HEK293 (cell line): ENCODE data around the gene NUP43.

Experiments
- CTCF ChIA-PET: fragments of 350-600 bp; formaldehyde crosslinking; extraction: SDS; loops from one replicate; lab custom pipeline; 2021; ENCODE audit warnings: antibody characterized with exemption; lab: Yijun Ruan, JAX
- POLR2A ChIA-PET: fragments of 300-600 bp; formaldehyde crosslinking; extraction: SDS; loops from one replicate; lab custom pipeline; 2020; ENCODE audit warnings: antibody characterized with exemption, inconsistent platforms; lab: Yijun Ruan, JAX
- H3K27ac ChIP-seq: fragments of 200-500 bp; sonication (Bioruptor generic); 2 replicates; pipeline ENCODE4 v1.5.1; 2014; ENCODE audit warnings: low read depth, low read length, control low read depth, inconsistent platforms; ENCODE audit errors: extremely low read depth
- H3K36me3 ChIP-seq, 2 experiments: fragments of 200-500 bp in 1 of 2; sonication (Bioruptor generic) in 1 of 2; 1 replicate in 1 of 2; 2 replicates in 1 of 2; pipeline ENCODE4 v1.5.1; 2014 to 2017; ENCODE audit warnings: inconsistent platforms in 2 of 2, low read length in 2 of 2; ENCODE audit not compliant: control insufficient read depth in 2 of 2, insufficient read depth in 1 of 2
- H3K4me1 ChIP-seq: fragments of 200-500 bp; sonication (Bioruptor generic); 2 replicates; pipeline ENCODE4 v1.5.1; 2014; ENCODE audit warnings: mild to moderate bottlenecking, low read length, inconsistent platforms; ENCODE audit not compliant: control insufficient read depth, insufficient read depth
- H3K4me3 ChIP-seq: 2 replicates; pipeline ENCODE4 v1.5.1; 2011; ENCODE audit warnings: low read depth, mild to moderate bottlenecking, control low read depth, low read length, moderate library complexity
- H3K9me3 ChIP-seq: fragments of 200-500 bp; sonication (Bioruptor generic); 2 replicates; pipeline ENCODE4 v1.5.1; 2014; ENCODE audit warnings: low read depth, low read length, inconsistent platforms; ENCODE audit not compliant: control insufficient read depth, insufficient read depth
- GLI2 ChIP-seq: fragments of 450-650 bp; formaldehyde crosslinking; IDR thresholded peaks from 2 replicates; pipeline ENCODE4; 2017; ENCODE audit warnings: missing biosample characterization, missing genetic modification characterization, low read depth, borderline replicate concordance
- KLF7 ChIP-seq: fragments of 450-650 bp; formaldehyde crosslinking; IDR thresholded peaks from 2 replicates; pipeline ENCODE4 v1.5.1; 2016; ENCODE audit warnings: missing biosample characterization, missing genetic modification characterization, borderline replicate concordance
- KLF9 ChIP-seq: fragments of 450-650 bp; formaldehyde crosslinking; IDR thresholded peaks from 2 replicates; pipeline ENCODE4 v1.5.1; 2016; ENCODE audit warnings: missing biosample characterization, missing genetic modification characterization, low read depth
- MYNN ChIP-seq: fragments of 450-650 bp; formaldehyde crosslinking; IDR thresholded peaks from 2 replicates; pipeline ENCODE4 v1.5.1; 2016; ENCODE audit warnings: missing biosample characterization, missing genetic modification characterization, borderline replicate concordance
- PRDM6 ChIP-seq: fragments of 450-650 bp; formaldehyde crosslinking; IDR thresholded peaks from 2 replicates; pipeline ENCODE4 v1.5.1; 2017; ENCODE audit warnings: missing biosample characterization, missing genetic modification characterization
- YY2 ChIP-seq: fragments of 450-650 bp; formaldehyde crosslinking; IDR thresholded peaks from 2 replicates; pipeline ENCODE4 v1.5.1; 2016; ENCODE audit warnings: missing biosample characterization, missing genetic modification characterization
- ZFHX2 ChIP-seq: fragments of 450-650 bp; formaldehyde crosslinking; conservative IDR thresholded peaks from 2 replicates; pipeline ENCODE4 v1.5.1; 2016; ENCODE audit warnings: missing biosample characterization, missing genetic modification characterization
- ZNF10 ChIP-seq: fragments of 450-650 bp; formaldehyde crosslinking; IDR thresholded peaks from 2 replicates; pipeline ENCODE4 v1.5.1; 2017; ENCODE audit warnings: missing biosample characterization, missing genetic modification characterization
- ZNF121 ChIP-seq: fragments of 450-650 bp; formaldehyde crosslinking; IDR thresholded peaks from 2 replicates; pipeline ENCODE4 v1.5.1; 2016; ENCODE audit warnings: missing biosample characterization, missing genetic modification characterization
- ZNF132 ChIP-seq: fragments of 450-650 bp; formaldehyde crosslinking; IDR thresholded peaks from 2 replicates; pipeline ENCODE4 v1.5.1; 2017; ENCODE audit warnings: missing biosample characterization, missing genetic modification characterization, borderline replicate concordance
- ZNF146 ChIP-seq: fragments of 450-650 bp; formaldehyde crosslinking; IDR thresholded peaks from 2 replicates; pipeline ENCODE4 v1.5.1; 2016; ENCODE audit warnings: missing biosample characterization, missing genetic modification characterization
- ZNF155 ChIP-seq: fragments of 450-650 bp; formaldehyde crosslinking; IDR thresholded peaks from 2 replicates; pipeline ENCODE4 v1.5.1; 2016; ENCODE audit warnings: missing biosample characterization, missing genetic modification characterization
- ZNF18 ChIP-seq: fragments of 450-650 bp; formaldehyde crosslinking; IDR thresholded peaks from 2 replicates; pipeline ENCODE4 v1.5.1; 2016; ENCODE audit warnings: missing biosample characterization, missing genetic modification characterization
- ZNF202 ChIP-seq: fragments of 450-650 bp; formaldehyde crosslinking; IDR thresholded peaks from 2 replicates; pipeline ENCODE4 v1.5.1; 2016; ENCODE audit warnings: missing biosample characterization, missing genetic modification characterization, borderline replicate concordance
- ZNF221 ChIP-seq: fragments of 450-650 bp; formaldehyde crosslinking; IDR thresholded peaks from 2 replicates; pipeline ENCODE4 v1.5.1; 2017; ENCODE audit warnings: missing biosample characterization, missing genetic modification characterization, borderline replicate concordance
- ZNF23 ChIP-seq: fragments of 450-650 bp; formaldehyde crosslinking; IDR thresholded peaks from 2 replicates; pipeline ENCODE4 v1.5.1; 2016; ENCODE audit warnings: missing biosample characterization, missing genetic modification characterization, borderline replicate concordance
- ZNF394 ChIP-seq: fragments of 450-650 bp; formaldehyde crosslinking; IDR thresholded peaks from 2 replicates; pipeline ENCODE4 v1.5.1; 2016; ENCODE audit warnings: missing biosample characterization, missing genetic modification characterization, mild to moderate bottlenecking, moderate library complexity, borderline replicate concordance
- ZNF416 ChIP-seq: fragments of 450-650 bp; formaldehyde crosslinking; IDR thresholded peaks from 2 replicates; pipeline ENCODE4 v1.5.1; 2016; ENCODE audit warnings: missing biosample characterization, missing genetic modification characterization
- ZNF513 ChIP-seq: fragments of 450-650 bp; IDR thresholded peaks from 2 replicates; pipeline ENCODE4 v1.5.1; 2018; ENCODE audit warnings: missing biosample characterization, missing genetic modification characterization
- ZNF544 ChIP-seq: fragments of 450-650 bp; formaldehyde crosslinking; IDR thresholded peaks from 2 replicates; pipeline ENCODE4 v1.5.0; 2017; ENCODE audit warnings: missing biosample characterization, missing genetic modification characterization
- ZNF658 ChIP-seq: fragments of 450-650 bp; formaldehyde crosslinking; IDR thresholded peaks from 2 replicates; pipeline ENCODE4; 2016; ENCODE audit warnings: missing biosample characterization, missing genetic modification characterization
- ZNF707 ChIP-seq: fragments of 450-650 bp; formaldehyde crosslinking; IDR thresholded peaks from 2 replicates; pipeline ENCODE4 v1.5.1; 2016; ENCODE audit warnings: missing biosample characterization, missing genetic modification characterization
- ZNF785 ChIP-seq: fragments of 450-650 bp; formaldehyde crosslinking; IDR thresholded peaks from 2 replicates; pipeline ENCODE4 v1.5.1; 2016; ENCODE audit warnings: missing biosample characterization, missing genetic modification characterization
- ZNF792 ChIP-seq: fragments of 450-650 bp; formaldehyde crosslinking; IDR thresholded peaks from 2 replicates; pipeline ENCODE4 v1.5.1; 2016; ENCODE audit warnings: missing biosample characterization, missing genetic modification characterization
- ZSCAN30 ChIP-seq: fragments of 450-650 bp; IDR thresholded peaks from 2 replicates; pipeline ENCODE4 v1.5.1; 2018; ENCODE audit warnings: missing biosample characterization, mild to moderate bottlenecking, missing genetic modification characterization, moderate library complexity
- ZSCAN4 ChIP-seq: fragments of 450-650 bp; formaldehyde crosslinking; IDR thresholded peaks from 2 replicates; pipeline ENCODE4 v1.5.1; 2017; ENCODE audit warnings: missing biosample characterization, missing genetic modification characterization
- ZXDB ChIP-seq: fragments of 450-650 bp; formaldehyde crosslinking; IDR thresholded peaks from 2 replicates; pipeline ENCODE4 v1.5.1; 2016; ENCODE audit warnings: missing biosample characterization, missing genetic modification characterization

The NUP43 gene

GRCh38 chr6:149771185-149771584 is 24.9 kb upstream of the NUP43 start:
- ChIA-PET POLR2A (no interaction called here), CTCF (no interaction called here)
- H3K36me3 ChIP-seq, result peaks cover 49 to 74% of the 10 kb centered on the region in 2 experiments
- TF ChIP-seq ZNF394 (tag by site-specific recombination), result no peak
- no peak for TF ChIP-seq ZNF221
- no peak for TF ChIP-seq PRDM6
- no peak for TF ChIP-seq ZNF513 (tag by site-specific recombination)
- TF ChIP-seq ZNF121 (tag by site-specific recombination), result no peak
- TF ChIP-seq YY2 (tag by site-specific recombination), result no peak
- TF ChIP-seq ZNF707 (tag by site-specific recombination), result no peak
- TF ChIP-seq ZNF544 (tag by site-specific recombination), result no peak
- no peak for TF ChIP-seq ZNF416 (tag by site-specific recombination)
- TF ChIP-seq GLI2 (tag by site-specific recombination), result no peak
- no peak for TF ChIP-seq ZFHX2 (tag by site-specific recombination)
- TF ChIP-seq ZNF658 (tag by site-specific recombination), result no peak
- no peak for TF ChIP-seq ZNF792 (tag by site-specific recombination)
- no peak for TF ChIP-seq ZNF18 (tag by site-specific recombination)
- no peak for TF ChIP-seq ZNF155 (tag by site-specific recombination)
- no peaks in the 10 kb centered on the region for H3K4me1 ChIP-seq
- H3K27ac ChIP-seq, result no peak overlapping the region
- no peaks in the 10 kb centered on the region for H3K9me3 ChIP-seq
- no peak overlapping the region for H3K4me3 ChIP-seq

GRCh38 chr6:149769676-149770075 is 23.3 kb upstream of the NUP43 start:
- no peaks in the 10 kb centered on the region for H3K9me3 ChIP-seq
- peaks cover 45 to 70% of the 10 kb centered on the region in 2 experiments for H3K36me3 ChIP-seq
- TF ChIP-seq MYNN (tag by site-specific recombination), result no peak
- no peak for TF ChIP-seq ZNF10 (tag by site-specific recombination)
- no peak for TF ChIP-seq ZNF202 (tag by site-specific recombination)
- TF ChIP-seq ZSCAN4, result no peak
- TF ChIP-seq ZXDB (tag by site-specific recombination), result no peak
- TF ChIP-seq KLF7 (tag by site-specific recombination), result no peak
- TF ChIP-seq ZNF785 (tag by site-specific recombination), result no peak
- TF ChIP-seq ZNF23 (tag by site-specific recombination), result no peak
- no peak for TF ChIP-seq KLF9 (tag by site-specific recombination)
- no peak for TF ChIP-seq ZSCAN30
- TF ChIP-seq ZNF132 (tag by site-specific recombination), result no peak
- no peak for TF ChIP-seq ZNF146 (tag by site-specific recombination)
- CTCF ChIA-PET, result no interaction called here
- H3K4me1 ChIP-seq, result no peaks in the 10 kb centered on the region
- POLR2A ChIA-PET, result interaction anchor here (0.6 kb wide), 1 partner anchor 42 kb away, joined by 4 read pairs; no protein-coding TSS in a partner anchor
- H3K4me3 ChIP-seq, result no peak overlapping the region
- H3K27ac ChIP-seq, result no peak overlapping the region
